Measurements from ENCODE around the gene ZNF689.
A peak's percentile ranks its signal among the peaks of the same experiment; 100 is the strongest.

ZNF689 gene

DNA sequence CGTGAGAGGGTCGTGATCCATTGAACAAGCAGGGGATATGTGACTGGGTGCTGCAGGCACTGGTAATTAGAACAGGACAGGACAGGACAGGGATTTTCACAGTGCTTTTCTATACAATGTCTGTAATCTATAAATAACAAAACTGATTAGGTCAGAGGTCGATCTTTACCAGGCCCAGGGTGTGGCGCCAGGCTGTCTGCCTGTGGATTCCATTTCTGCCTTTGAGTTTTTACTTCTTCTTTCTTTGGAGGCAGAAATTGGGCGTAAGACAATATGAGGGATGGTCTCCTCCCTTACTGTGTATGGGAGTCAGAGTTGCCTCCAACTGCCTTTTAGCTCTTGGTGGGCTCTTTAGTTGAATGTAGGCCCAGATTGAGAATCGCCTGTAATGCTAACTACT is 50.5 kb downstream of the ZNF689 start:
- no peak for FAIRE-seq

DNA sequence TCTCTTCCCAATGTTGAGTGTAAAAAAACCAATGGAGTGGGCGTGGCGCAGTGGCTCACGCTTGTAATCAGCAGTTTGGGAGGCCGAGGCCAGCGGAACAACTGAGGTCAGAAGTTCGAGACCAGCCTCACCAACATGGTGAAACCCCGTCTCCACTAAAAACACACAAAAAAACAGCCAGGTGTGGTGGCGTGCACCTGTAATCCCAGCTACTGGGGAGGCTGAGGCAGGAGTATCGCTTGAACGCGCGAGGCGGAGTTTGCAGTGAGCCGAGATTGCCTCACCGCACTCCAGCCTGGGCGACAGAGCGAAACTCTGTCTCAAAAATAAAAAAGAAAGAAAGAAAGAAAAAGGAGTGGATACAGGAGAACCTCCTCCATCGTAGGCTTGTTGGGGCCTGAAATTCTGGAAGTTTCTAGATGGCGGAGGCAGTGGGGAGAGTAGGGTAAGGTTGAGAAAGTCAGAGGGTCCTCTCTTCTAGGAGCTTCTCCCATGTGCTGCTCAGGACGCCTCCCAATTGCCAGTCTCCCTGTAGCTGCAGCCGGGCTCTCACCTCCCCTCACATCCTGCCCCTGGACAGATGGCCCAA is 51.3 kb downstream of the ZNF689 start:
- FAIRE-seq, result no peak

DNA sequence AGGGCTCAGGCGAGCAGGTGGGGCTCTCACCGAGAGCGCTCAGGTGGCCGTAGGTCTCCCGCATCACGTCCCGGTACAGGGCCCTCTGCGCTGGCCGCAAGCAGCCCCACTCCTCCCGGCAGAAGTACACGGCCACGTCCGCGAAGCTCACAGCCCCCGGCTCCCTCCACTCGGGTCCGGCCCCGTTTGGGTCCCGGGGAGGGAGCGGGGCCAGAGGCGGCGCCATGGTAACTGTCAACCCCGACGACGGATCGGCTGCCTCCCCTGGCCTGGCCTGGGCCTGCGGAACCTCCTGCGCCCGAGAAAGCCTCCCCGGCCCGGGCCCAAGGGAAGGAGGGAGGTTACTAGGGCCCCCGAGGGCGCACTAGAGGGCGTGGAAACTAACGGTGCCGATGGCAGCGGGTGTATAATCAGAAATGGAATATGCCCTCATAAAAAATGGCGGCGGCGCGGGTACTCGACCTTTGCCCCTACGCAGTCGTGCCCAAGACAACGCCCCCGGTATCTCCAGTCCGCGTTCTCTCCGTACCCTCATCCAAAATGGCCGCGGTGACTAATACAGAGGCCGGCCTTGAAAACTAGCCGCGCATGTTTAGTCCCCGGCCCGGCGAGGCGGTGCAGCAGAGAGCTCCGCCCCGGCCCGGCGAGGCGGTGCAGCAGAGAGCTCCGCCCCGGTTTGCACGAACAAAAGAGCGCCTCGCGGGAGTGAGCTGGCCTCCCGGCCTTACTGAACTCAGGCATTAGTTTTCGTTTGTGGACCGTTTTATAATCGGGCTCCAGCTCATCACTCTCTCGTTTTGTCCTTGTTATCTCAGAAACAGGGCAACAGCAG is 52.0 kb downstream of the ZNF689 start, which contains the start of gene ZNF764:
ZNF764 (minus strand) TSS at position 418 of the 832 bp plus-strand sequence; CDS start at position 226, 192 bp downstream.
- peak; percentile 33 for FAIRE-seq

DNA sequence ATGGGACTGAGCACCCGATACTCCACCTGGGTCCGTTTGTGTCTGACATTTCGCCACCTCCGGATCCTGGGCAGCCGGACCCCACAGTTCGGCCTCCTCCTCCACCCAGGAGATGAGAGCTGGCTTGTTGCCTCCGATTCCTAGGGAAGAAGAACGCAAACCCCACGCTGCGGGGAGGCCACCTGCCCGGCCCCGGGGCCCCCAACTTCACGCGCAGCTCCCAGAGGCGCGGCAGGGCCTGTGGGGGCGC is 52.6 kb downstream of the ZNF689 start:
- FAIRE-seq, result no peak

DNA sequence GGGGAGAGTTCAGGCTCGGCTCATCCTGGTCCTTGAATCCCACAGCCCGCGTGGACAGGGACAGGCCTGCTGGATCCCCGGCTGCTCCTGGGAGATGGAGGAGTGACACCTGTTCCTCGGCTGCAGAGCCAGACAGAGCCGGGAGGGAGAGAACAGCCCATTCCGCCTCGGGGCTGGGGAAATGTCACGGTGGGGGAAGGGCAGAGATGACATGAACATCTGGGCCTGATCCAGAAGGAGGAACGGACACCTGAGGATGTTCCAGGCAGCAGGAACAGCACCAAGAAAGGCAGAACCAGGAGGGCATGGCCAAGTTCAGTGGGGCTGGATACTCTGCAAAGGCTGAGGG is 54.1 kb downstream of the ZNF689 start:
- no peak for FAIRE-seq

DNA sequence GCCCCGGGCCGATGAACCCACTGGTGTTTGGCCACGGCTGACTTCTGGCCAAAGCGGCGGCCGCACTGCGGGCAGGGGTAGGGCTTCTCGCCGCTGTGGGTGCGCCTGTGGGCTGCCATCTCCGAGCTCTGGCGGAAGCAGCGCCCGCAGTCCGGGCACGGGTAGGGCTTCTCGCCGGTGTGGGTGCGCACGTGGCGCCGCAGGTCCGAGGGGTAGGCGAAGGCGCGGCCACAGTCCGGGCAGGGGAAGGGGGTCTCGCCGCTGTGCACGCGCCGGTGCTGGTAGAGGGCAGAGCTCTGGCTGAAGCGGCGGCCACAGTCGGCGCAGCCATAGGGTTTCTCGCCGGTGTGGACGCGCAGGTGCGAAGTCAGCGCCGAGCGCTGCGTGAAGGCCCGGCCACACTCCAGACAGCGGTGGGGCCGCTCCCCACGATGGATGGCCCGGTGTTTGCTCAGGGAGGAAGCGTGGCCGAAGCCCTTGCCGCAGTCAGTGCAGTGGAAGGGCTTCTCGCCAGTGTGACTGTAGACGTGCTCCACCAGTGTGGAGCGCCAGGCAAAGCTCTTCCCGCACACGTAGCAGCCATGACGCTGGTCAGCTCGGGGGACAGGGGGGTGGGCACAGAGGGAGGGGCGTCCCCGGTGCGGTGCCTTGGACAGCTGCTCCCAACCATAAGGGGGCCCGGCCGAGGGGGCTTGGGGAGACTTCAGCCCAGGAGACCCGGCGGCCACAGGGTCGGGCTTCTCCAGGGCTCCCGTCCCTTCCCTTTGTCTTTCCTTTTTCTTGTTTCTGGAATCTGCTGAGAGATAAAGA is 54.7 kb downstream of the ZNF689 start:
- FAIRE-seq, result no peak

DNA sequence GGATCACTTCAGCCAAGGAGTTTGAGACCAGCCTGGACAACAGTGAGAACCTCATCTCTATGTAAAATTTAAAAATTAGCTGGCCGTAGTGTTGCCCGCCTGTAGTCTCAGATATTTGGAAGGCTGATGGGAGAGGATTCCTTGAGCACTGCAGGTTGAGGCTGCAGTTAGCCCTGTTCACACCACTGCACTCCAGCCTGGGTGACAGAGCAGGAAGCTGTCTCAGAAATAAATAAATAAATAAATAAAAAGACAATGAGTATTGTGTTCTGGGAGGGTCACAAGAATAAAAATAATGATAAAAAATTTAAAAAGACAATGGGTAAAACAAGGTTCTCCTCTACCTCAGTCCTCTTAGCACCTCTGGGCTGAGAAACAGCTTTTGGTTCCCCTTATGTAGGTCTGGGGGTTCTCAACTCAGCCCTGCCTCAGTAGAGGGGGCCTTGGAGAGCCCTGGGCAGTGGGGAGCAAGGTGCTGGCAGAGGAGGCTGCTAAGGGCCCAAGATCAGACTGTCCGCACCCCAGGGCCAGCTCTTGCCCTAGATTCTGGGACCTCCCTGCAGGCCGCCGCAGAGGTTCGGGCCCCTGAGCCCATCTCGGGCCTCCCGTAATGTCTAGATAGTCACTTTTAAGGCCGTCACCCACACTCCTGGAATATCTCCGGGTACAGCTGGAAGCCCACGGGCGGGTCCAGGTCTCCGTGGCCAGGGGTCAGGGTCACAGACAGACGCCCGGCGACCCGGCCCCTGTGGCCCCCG is 55.5 kb downstream of the ZNF689 start:
- FAIRE-seq, result no peak

DNA sequence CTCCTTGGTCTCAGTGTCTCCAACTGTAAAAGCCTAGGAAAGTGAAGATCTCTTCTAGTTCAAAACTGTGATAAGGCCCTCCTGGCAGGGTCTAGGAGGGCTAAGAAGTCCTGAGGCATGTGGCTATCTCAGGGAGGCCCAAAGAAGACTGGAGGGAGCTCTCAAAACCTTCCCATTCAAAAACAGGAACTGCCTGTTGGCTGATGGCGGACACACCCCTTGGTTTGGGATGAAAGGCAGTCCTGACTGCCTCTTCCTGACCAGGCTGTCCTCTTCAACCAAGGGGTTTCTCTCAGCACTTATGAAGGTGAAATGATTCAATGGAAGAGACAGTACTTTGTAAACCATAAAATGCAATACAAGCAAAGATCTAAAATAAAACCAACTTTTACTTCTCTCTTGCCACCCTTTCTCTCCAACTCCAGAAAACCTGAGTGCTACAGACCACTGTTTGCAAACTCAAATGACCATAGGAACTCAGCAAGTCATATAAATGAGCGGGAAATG is 56.7 kb downstream of the ZNF689 start:
- no peak for FAIRE-seq

DNA sequence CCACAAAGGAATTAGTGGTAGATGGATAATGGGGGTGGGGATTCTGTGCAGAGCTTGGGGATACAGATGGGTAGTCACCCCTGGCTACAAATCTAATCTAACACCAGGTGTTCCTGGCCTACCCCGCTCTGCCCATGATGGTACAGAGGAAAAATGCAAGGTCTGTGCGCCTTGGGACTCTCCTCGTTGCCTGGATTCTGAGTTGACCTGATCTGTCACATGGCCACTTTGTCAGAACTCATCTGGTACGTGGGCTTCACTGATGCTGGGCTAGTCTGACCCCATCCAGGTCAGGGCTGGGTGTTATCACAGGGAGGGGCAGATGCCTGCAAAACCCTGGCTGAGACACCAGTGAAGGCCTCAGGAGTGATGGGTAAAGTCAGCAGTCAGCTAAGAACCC is 57.2 kb downstream of the ZNF689 start:
- no peak for FAIRE-seq

Data from islet of Langerhans (tissue), 1 donor.